ENCODE measurements around the gene RNF220.
A peak's percentile ranks its signal among the peaks of the same experiment; 100 is the strongest.
"Not testable (repeated sequence)": the region's sequence is repeated elsewhere in the genome, so short reads cannot be mapped to it uniquely, and the experiment has no call there.

RNF220 gene

DNA sequence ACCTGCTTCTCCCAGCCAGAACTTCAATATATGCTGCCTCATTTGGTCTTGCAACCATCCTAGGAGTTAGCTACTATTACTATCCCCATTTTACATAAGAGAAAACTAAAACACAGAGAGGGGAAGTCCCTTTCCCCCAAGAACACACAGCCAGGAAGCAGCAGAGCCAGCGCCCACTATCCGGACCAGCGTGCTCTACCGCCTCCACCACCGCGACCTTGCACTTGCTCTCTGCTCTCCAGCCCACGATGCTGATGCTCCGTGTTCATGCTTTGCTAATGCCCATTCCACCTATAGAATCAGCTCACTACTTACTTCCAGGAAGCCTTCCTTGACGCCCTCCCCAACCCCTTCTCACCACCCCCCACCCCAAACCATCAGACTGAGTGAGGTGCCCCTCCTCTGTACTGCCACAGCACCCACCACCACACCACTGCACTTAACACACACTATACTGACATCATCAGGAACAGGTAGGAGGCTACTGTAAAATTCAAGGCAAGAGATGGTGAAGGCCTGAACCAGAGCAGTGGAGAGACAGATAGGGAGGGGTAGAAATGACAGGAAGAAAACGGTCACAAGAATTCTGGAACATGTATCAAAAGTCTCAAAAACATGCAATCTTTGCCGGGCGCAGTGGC is 259.8 kb downstream of the RNF220 start:
- no peaks in the 10 kb centered on the region for H3K27me3 ChIP-seq (ENCODE audit: control insufficient read depth, insufficient read depth, low read length)
- H3K4me1 ChIP-seq (ENCODE audit: control insufficient read depth, insufficient read depth, low read length): peaks cover 6% of the 10 kb centered on the region
- H3K36me3 ChIP-seq (ENCODE audit: control insufficient read depth, insufficient read depth, low read length): no peaks in the 10 kb centered on the region
- no peak overlapping the region for H3K9ac ChIP-seq (ENCODE audit: low read length)
- no peaks in the 10 kb centered on the region for H3K9me3 ChIP-seq (ENCODE audit: control insufficient read depth, low read length)
- no peak overlapping the region for H3K4me3 ChIP-seq (ENCODE audit: low read length)

DNA sequence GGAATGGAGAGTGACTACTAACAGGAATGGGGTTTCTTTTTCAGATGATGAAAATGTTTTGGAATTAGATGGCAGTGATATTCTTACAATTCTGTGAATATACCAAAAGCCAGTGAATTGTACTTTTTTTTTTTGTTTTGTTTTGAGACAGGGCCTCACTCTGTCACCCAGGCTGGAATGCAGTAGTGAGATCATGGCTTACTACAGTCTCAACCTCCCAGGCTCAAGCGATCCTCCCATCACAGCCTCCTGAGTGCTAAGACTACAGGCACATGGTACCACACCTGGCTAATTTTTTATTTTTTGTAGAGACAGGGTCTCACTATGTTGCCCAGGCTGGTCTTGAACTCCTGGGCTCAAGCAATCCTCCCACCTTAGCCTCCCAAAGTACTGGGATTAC is 261.7 kb downstream of the RNF220 start:
- H3K36me3 ChIP-seq (ENCODE audit: control insufficient read depth, insufficient read depth, low read length): not testable (repeated sequence)

DNA sequence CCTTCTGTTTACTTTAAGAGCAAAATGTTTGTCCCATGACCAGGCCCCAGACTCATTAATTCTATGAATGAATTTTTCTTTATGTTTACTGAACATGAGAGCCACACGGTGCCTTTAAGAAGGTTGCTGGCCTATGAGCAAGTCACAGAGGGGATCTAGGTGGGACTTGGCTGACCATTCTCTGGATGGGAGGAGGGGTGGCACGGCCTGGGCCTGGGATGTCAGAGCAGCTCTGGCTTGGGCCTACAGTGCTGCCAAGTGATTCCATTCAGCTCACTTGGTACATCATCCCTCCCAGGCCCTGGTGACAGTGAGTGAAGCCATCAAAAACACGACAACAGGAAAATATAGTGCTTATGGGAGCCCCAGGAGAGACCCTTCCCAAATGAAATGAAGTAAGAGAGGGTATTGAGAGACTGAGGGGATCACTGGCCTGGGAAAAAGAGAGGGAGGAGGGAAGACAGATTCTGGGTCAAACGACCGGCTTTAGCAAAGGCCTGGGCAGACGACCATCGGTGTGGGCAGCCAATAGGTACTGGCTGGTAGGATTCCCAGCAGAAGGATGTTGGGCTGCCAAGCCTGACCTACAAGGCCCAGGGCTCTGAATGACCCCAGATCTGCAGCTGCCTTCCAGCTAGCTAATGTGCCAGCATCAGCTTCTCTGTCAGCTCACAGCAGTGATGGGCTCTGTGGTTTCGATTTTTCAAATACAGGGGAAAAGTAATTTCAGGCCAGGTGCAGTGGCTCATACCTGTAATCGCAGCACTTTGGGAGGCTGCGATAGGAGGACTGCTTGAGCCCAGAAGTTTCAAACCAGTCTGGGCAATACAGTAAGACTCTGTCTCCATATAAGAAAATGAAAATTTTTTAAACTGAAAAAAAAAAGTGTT is 265.9 kb downstream of the RNF220 start:
- Histone ChIP-seq H3K4me1 (ENCODE audit: control insufficient read depth, insufficient read depth, low read length) (peaks cover 33% of the 10 kb centered on the region), H3K27me3 (ENCODE audit: control insufficient read depth, insufficient read depth, low read length) (no peaks in the 10 kb centered on the region), H3K9me3 (ENCODE audit: control insufficient read depth, low read length) (no peaks in the 10 kb centered on the region), H3K36me3 (ENCODE audit: control insufficient read depth, insufficient read depth, low read length) (no peaks in the 10 kb centered on the region), H3K4me3 (ENCODE audit: low read length) (no peak overlapping the region), H3K9ac (ENCODE audit: low read length) (no peak overlapping the region)

More for the DNA sequence above, 261.7 kb downstream of the RNF220 start:
- not testable (repeated sequence) for H3K4me1 ChIP-seq (ENCODE audit: control insufficient read depth, insufficient read depth, low read length); H3K9ac ChIP-seq (ENCODE audit: low read length); H3K27me3 ChIP-seq (ENCODE audit: control insufficient read depth, insufficient read depth, low read length); H3K4me3 ChIP-seq (ENCODE audit: low read length); H3K9me3 ChIP-seq (ENCODE audit: control insufficient read depth, low read length)

DNA sequence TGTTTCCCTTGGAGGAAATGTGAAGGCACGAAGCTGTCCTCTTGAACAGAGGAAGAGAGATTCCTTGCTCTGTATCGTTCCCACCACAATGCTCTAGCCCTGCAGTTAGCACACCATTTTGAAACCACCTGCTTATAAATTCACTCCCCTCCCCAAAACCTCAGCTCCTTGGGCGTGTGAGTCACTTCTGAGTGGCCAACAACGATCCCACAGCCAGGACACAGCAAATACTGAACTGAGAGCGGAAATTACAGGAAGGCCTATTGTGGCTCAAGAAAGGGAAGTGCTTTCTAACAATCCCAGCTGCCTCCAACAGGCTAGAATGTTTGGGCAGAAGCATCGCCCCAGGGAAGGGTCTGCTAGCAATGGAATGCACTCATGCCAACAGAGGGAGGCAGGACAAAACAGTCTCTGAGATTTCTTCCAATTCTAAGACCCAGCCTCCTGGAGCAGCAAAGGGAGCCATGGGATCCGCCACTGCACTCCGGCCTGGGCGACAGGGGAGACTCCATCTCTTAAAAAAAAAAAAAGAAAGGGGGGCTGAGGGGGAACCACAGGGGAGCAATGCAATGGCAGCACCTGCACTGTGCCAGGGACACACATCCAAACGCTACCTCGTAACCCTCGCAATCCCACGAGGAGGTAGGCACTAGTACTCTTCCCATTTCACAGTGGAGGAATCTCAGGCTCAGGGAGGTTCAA is 267.4 kb downstream of the RNF220 start:
- H3K4me3 ChIP-seq (ENCODE audit: low read length): no peak overlapping the region
- no peaks in the 10 kb centered on the region for H3K9me3 ChIP-seq (ENCODE audit: control insufficient read depth, low read length)
- no peaks in the 10 kb centered on the region for H3K27me3 ChIP-seq (ENCODE audit: control insufficient read depth, insufficient read depth, low read length)
- H3K36me3 ChIP-seq (ENCODE audit: control insufficient read depth, insufficient read depth, low read length): no peaks in the 10 kb centered on the region
- peaks cover 47% of the 10 kb centered on the region for H3K4me1 ChIP-seq (ENCODE audit: control insufficient read depth, insufficient read depth, low read length)
- H3K9ac ChIP-seq (ENCODE audit: low read length): no peak overlapping the region

- Histone ChIP-seq H3K9me3 (ENCODE audit: control insufficient read depth, low read length) (no peaks in the 10 kb centered on the region), H3K36me3 (ENCODE audit: control insufficient read depth, insufficient read depth, low read length) (no peaks in the 10 kb centered on the region), H3K4me1 (ENCODE audit: control insufficient read depth, insufficient read depth, low read length) (peaks cover 51% of the 10 kb centered on the region), H3K4me3 (ENCODE audit: low read length) (peak overlapping the region; percentile 48), H3K9ac (ENCODE audit: low read length) (peak overlapping the region; percentile 76), H3K27me3 (ENCODE audit: control insufficient read depth, insufficient read depth, low read length) (no peaks in the 10 kb centered on the region)
Observed at GRCh38 chr1:44672961-44673674, 268.1 kb downstream of the RNF220 start.

DNA sequence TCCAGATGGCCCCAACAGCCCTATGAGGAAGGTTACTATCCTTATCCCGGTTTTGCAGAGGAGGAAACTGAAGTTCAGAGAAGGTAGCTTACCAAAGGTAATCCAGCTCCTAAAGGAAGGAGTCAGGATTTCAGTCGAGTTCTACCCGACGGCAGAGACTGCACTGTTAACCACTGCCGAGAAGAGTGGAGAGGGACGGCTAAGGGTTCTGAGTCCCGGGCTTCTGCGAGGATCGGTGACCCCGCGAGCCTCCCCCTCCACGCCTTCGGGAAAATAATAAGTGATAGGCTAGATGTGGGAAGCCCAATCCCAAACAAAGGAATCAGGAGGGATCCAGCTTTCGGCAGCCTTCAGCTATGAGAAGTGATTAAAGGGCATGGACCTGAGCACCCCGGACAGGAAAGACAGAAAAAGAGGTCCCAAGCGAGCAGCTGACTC is 268.6 kb downstream of the RNF220 start:
- no peaks in the 10 kb centered on the region for H3K27me3 ChIP-seq (ENCODE audit: control insufficient read depth, insufficient read depth, low read length)
- H3K4me1 ChIP-seq (ENCODE audit: control insufficient read depth, insufficient read depth, low read length): peaks cover 51% of the 10 kb centered on the region
- no peaks in the 10 kb centered on the region for H3K36me3 ChIP-seq (ENCODE audit: control insufficient read depth, insufficient read depth, low read length)
- H3K9ac ChIP-seq (ENCODE audit: low read length): peak overlapping the region; percentile 76
- peak overlapping the region; percentile 48 for H3K4me3 ChIP-seq (ENCODE audit: low read length)
- no peaks in the 10 kb centered on the region for H3K9me3 ChIP-seq (ENCODE audit: control insufficient read depth, low read length)

DNA sequence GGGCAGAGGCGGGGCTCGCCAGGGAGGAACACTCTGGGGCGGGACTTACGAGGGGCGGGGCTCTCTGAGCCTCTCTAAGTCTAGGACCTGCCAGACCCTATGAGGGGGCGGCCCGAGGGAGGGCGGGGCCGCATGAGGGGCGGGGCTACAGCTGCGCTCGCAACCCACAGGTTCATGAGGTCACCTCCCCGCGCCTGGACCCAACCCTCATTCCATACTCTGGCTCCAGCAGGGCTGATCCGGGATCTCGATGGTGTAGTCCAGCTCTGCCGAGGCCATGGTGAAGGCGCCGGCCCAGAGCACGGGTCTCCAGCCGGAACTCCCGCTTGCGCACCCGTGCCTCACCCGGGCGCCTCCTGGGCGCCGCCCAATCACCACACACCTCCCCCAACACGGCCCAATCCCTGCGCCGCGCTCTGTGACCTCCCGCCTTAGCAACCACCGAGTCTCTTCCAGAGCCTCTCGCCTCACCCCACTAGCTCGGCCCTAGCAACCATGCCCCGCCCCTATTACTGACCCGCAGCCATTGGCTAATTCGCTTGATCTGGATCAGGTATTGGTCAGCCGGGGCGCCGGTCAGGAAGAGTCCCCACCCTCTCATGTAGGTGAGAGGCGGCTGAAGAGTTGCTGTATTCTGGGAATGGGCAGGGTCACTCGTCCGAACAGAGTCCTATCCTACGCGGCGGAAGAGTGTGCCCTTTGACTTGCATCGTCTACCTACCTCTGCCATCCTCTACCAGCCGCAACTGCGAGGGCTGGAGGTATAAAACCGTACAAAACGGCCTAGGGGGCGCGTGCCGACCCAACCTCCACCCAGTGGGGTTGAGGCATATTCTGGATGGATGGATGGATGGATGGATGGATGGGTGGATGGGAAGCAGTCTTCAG is 269.3 kb downstream of the RNF220 start, which contains the start of the genes ARMH1 and TMEM53:
ARMH1 (plus strand) TSS at position 602 of the 888 bp plus-strand sequence. CDS start 14,984 bp downstream, outside the sequence.
TMEM53 (minus strand) TSS at position 369 of the 888 bp plus-strand sequence; CDS start at position 279, 90 bp downstream.
- Histone ChIP-seq H3K4me1 (ENCODE audit: control insufficient read depth, insufficient read depth, low read length) (peaks cover 51% of the 10 kb centered on the region), H3K9ac (ENCODE audit: low read length) (peak within 1 kb of the TSS; percentile 76), H3K4me3 (ENCODE audit: low read length) (peak within 1 kb of the TSS; percentile 48), H3K36me3 (ENCODE audit: control insufficient read depth, insufficient read depth, low read length) (no peaks in the 10 kb centered on the region), H3K9me3 (ENCODE audit: control insufficient read depth, low read length) (no peaks in the 10 kb centered on the region), H3K27me3 (ENCODE audit: control insufficient read depth, insufficient read depth, low read length) (no peaks in the 10 kb centered on the region)

DNA sequence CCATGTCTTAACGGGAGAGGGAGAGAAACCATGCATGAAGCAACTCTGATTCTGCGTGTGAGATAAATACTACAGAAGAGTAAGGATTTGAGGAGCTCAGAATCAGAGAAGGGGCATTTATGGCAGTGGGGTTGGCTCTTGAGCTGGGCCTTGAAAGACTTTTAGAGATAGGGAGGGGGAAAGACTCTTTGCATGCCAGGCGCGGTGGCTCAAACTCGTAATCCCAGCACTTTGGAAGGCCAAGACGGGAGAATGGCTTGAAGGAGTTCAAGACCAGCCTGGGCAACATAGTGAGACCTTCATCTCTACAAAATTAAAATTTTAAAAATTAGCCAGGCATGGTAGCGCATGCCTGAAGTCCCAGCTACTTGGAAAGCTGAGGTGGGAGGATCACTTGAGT is 270.1 kb downstream of the RNF220 start:
- no peak overlapping the region for H3K9ac ChIP-seq (ENCODE audit: low read length)
- no peaks in the 10 kb centered on the region for H3K36me3 ChIP-seq (ENCODE audit: control insufficient read depth, insufficient read depth, low read length)
- H3K27me3 ChIP-seq (ENCODE audit: control insufficient read depth, insufficient read depth, low read length): no peaks in the 10 kb centered on the region
- H3K4me1 ChIP-seq (ENCODE audit: control insufficient read depth, insufficient read depth, low read length): peaks cover 51% of the 10 kb centered on the region
- no peaks in the 10 kb centered on the region for H3K9me3 ChIP-seq (ENCODE audit: control insufficient read depth, low read length)
- H3K4me3 ChIP-seq (ENCODE audit: low read length): peak overlapping the region; percentile 48

GRCh38 chr1:44676484-44677200 is 271.6 kb downstream of the RNF220 start:
- no peaks in the 10 kb centered on the region for H3K36me3 ChIP-seq (ENCODE audit: control insufficient read depth, insufficient read depth, low read length)
- H3K4me1 ChIP-seq (ENCODE audit: control insufficient read depth, insufficient read depth, low read length): peaks cover 52% of the 10 kb centered on the region
- H3K9ac ChIP-seq (ENCODE audit: low read length): no peak overlapping the region
- H3K27me3 ChIP-seq (ENCODE audit: control insufficient read depth, insufficient read depth, low read length): no peaks in the 10 kb centered on the region
- H3K9me3 ChIP-seq (ENCODE audit: control insufficient read depth, low read length): no peaks in the 10 kb centered on the region
- no peak overlapping the region for H3K4me3 ChIP-seq (ENCODE audit: low read length)

- no peaks in the 10 kb centered on the region for H3K36me3 ChIP-seq (ENCODE audit: control insufficient read depth, insufficient read depth, low read length)
- H3K4me3 ChIP-seq (ENCODE audit: low read length): no peak overlapping the region
- no peak overlapping the region for H3K9ac ChIP-seq (ENCODE audit: low read length)
- H3K27me3 ChIP-seq (ENCODE audit: control insufficient read depth, insufficient read depth, low read length): no peaks in the 10 kb centered on the region
- H3K4me1 ChIP-seq (ENCODE audit: control insufficient read depth, insufficient read depth, low read length): peaks cover 53% of the 10 kb centered on the region
- H3K9me3 ChIP-seq (ENCODE audit: control insufficient read depth, low read length): no peaks in the 10 kb centered on the region
Observed at GRCh38 chr1:44677201-44677766, 272.2 kb downstream of the RNF220 start.
